Endothelial cell of umbilical vein (primary cell): ENCODE results near the gene SPEF2. TPM values are rescaled to one million over a fixed set of nuclear protein-coding genes. Genes with fewer than 3 reads are reported as not detected.

ENCODE experiments used
- BruUV-seq: library from RNA; stranded (reverse); fragments of 400-500 nt; replicated peaks from 2 replicates; lab custom pipeline; 2021; lab: Mats Ljungman, UMichigan
- CTCF ChIA-PET: fragments of 300-600, 350-600 bp; sonication (Branson Sonifier 250); formaldehyde crosslinking; loops from one replicate; lab custom pipeline; 2021; ENCODE audit warnings: antibody characterized with exemption, inconsistent platforms; lab: Charles Lee
- POLR2A ChIA-PET: fragments of 300-600, 350-600 bp; sonication (Branson Sonifier 250); formaldehyde crosslinking; loops from one replicate; lab custom pipeline; 2021; ENCODE audit warnings: antibody characterized with exemption, inconsistent platforms; lab: Charles Lee
- DNase-seq: peaks from one replicate; pipeline ENCODE4 v3.0.0-alpha.2; 2011; ENCODE audit warnings: low read depth, low spot score
- FAIRE-seq: peaks from 2 replicates; lab custom pipeline; 2011; peaks lifted over from hg19 to GRCh38; lab: Jason Lieb, UNC
- H2AFZ ChIP-seq: 2 replicates; pipeline ENCODE4 v1.6.0; 2012; ENCODE audit warnings: low read depth, low read length, control low read depth, inconsistent platforms
- H3K27ac ChIP-seq: 2 replicates; pipeline ENCODE4 v1.5.1; 2011; ENCODE audit warnings: low read depth, mild to moderate bottlenecking, control low read depth, low read length, moderate library complexity; ENCODE audit not compliant: insufficient read depth
- H3K27me3 ChIP-seq, 2 experiments: 2 replicates each; pipeline versions ENCODE4 v1.6.0 to v1.6.1; 2011; ENCODE audit warnings: low read length in 2 of 2, mixed read lengths in 1 of 2; ENCODE audit not compliant: control insufficient read depth in 2 of 2, insufficient read depth in 2 of 2
- H3K36me3 ChIP-seq, 2 experiments: 2 replicates in 1 of 2; 3 replicates in 1 of 2; pipeline ENCODE4 v1.5.1; 2011; ENCODE audit warnings: low read length in 2 of 2, mild to moderate bottlenecking in 1 of 2, moderate library complexity in 1 of 2; ENCODE audit not compliant: control insufficient read depth in 2 of 2, insufficient read depth in 2 of 2; ENCODE audit errors: extremely low read depth in 1 of 2
- H3K4me1 ChIP-seq: 3 replicates; pipeline ENCODE4 v1.5.1; 2011; ENCODE audit warnings: mild to moderate bottlenecking, low read length; ENCODE audit not compliant: control insufficient read depth, insufficient read depth; ENCODE audit errors: extremely low read depth
- H3K4me2 ChIP-seq: 2 replicates; pipeline ENCODE4 v1.6.1; 2011; ENCODE audit warnings: low read length, control low read depth, mixed read lengths; ENCODE audit not compliant: insufficient read depth
- H3K4me3 ChIP-seq, 3 experiments: fragments of 200-600 bp in 1 of 3; sonication (generic), shearing (Covaris generic) in 1 of 3; replicated peaks in 1 of 3; 2 replicates each; pipeline ENCODE4 v1.5.1; 2011 to 2016; ENCODE audit warnings: control low read depth in 3 of 3, low read length in 3 of 3, mild to moderate bottlenecking in 2 of 3, inconsistent platforms in 1 of 3, low read depth in 1 of 3, moderate library complexity in 1 of 3; ENCODE audit not compliant: insufficient read depth in 1 of 3
- H3K79me2 ChIP-seq: 2 replicates; pipeline ENCODE4 v1.6.0; 2012; ENCODE audit warnings: low read length, inconsistent platforms; ENCODE audit not compliant: control insufficient read depth, insufficient read depth
- H3K9ac ChIP-seq: replicated peaks from 2 replicates; pipeline ENCODE3; 2011; ENCODE audit warnings: low read length, control low read depth; ENCODE audit not compliant: insufficient read depth; ENCODE audit errors: extremely low read depth
- H3K9me1 ChIP-seq: replicated peaks from 3 replicates; pipeline ENCODE4 v1.6.0; 2011; ENCODE audit warnings: mild to moderate bottlenecking, low read length; ENCODE audit not compliant: control insufficient read depth, insufficient read depth; ENCODE audit errors: extremely low read depth
- H3K9me3 ChIP-seq: replicated peaks from 2 replicates; pipeline ENCODE4 v1.5.1; 2012; ENCODE audit warnings: low read length, inconsistent platforms; ENCODE audit not compliant: control insufficient read depth, insufficient read depth
- H4K20me1 ChIP-seq: replicated peaks from 2 replicates; pipeline ENCODE3; 2011; ENCODE audit warnings: mild to moderate bottlenecking, low read length; ENCODE audit not compliant: control insufficient read depth, insufficient read depth; ENCODE audit errors: extremely low read depth
- EZH2 ChIP-seq: IDR thresholded peaks from 2 replicates; pipeline ENCODE4 v1.6.1; 2012; ENCODE audit warnings: borderline replicate concordance, low read depth, mild to moderate bottlenecking, moderate library complexity, low read length, inconsistent platforms; ENCODE audit not compliant: severe bottlenecking
- FOS ChIP-seq: IDR thresholded peaks from 2 replicates; pipeline ENCODE4 v1.6.1; 2011; ENCODE audit warnings: mild to moderate bottlenecking, low read length, moderate library complexity, borderline replicate concordance; ENCODE audit not compliant: insufficient read depth
- MYC ChIP-seq: IDR thresholded peaks from one replicate; pipeline ENCODE4 v1.6.1; 2011; ENCODE audit warnings: mild to moderate bottlenecking, low read depth, low read length
- POLR2AphosphoS5 ChIP-seq: IDR thresholded peaks from 2 replicates; pipeline ENCODE4 v1.6.1; 2012; ENCODE audit warnings: low read depth, mild to moderate bottlenecking, control low read depth, low read length, moderate library complexity; ENCODE audit not compliant: insufficient read depth
- dilution Hi-C: fragments of 300-500 bp; cut with MboI; formaldehyde crosslinking; loops from one replicate; pipeline ENCODE4 v1.15.0; 2019; ENCODE audit warnings: low sequenced_read_pairs; ENCODE audit not compliant: extremely low pct_ligation_motif_present
- intact Hi-C: fragments of 100-400 bp; cut with micrococcal nuclease; formaldehyde crosslinking; loops from one replicate; pipeline ENCODE4 v1.10.0; 2022
- polyA plus RNA-seq, 4 experiments: library from polyadenylated mRNA; depleted of rRNA in 3 of 4; stranded (reverse) in 3 of 4; unstranded in 1 of 4; fragments of >200 nt; gene quantifications; 2 replicates each; pipeline versions ENCODE4 v1.2.1 to v1.2.3, GENCODE V29; 2011 to 2012; ENCODE audit warnings: missing spikeins in 1 of 4
- total RNA-seq: library from RNA; stranded (reverse); gene quantifications from 2 replicates; pipeline ENCODE4 v1.2.3, GENCODE V29; 2021
- TF ChIP-seq, protein P1 (sequence below): IDR thresholded peaks from 2 replicates; pipeline ENCODE4 v1.6.1; 2011; ENCODE audit not compliant: insufficient read depth, insufficient read length
- TF ChIP-seq, protein P2 (sequence below), 2 donors: IDR thresholded peaks; 1 replicate in 1 of 2; 2 replicates in 1 of 2; pipeline ENCODE4 v1.5.1; 2011; ENCODE audit warnings: low read length in 2 of 2, mild to moderate bottlenecking in 2 of 2, moderate library complexity in 2 of 2, control low read depth in 1 of 2, inconsistent platforms in 1 of 2, low read depth in 1 of 2; ENCODE audit not compliant: insufficient read depth in 1 of 2; ENCODE audit errors: extremely low read depth in 1 of 2

Gene SPEF2
- total and polyA plus RNA-seq, 2 donors (not counting 3 experiments of a cell fraction or from before 2014, with no cell fraction given), result 0.28 to 0.73 TPM

DNA sequence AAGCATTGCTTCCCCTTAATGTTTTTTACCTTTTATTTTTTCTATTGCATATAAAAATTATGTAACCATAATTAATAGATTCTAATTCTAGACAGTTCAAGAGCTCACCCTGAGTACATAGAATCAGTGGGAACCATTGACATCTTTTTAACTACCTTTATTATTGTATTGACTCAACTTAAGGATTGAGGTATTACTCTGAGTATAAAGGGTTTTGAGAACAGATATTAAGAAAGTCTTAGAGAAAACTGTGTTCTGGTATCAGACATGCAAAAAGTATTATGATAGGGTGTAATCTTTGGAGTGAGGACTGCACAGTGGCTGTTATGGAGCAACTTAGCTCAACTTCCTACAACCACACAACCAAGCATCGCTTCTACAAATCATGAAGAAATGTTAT is 8.9 kb downstream of the SPEF2 start:
- FAIRE-seq (no peak), DNase-seq (no peak)
- no peaks in the 10 kb centered on the region for H3K9me3 ChIP-seq
- H3K9ac ChIP-seq, result no peak overlapping the region
- H3K4me3 ChIP-seq, result no peak overlapping the region
- no peaks in the 10 kb centered on the region for H3K36me3 ChIP-seq
- no peaks in the 10 kb centered on the region for H3K4me1 ChIP-seq
- TF ChIP-seq, protein P1, sequence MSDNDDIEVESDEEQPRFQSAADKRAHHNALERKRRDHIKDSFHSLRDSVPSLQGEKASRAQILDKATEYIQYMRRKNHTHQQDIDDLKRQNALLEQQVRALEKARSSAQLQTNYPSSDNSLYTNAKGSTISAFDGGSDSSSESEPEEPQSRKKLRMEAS, result no peak
- TF ChIP-seq, protein P2, sequence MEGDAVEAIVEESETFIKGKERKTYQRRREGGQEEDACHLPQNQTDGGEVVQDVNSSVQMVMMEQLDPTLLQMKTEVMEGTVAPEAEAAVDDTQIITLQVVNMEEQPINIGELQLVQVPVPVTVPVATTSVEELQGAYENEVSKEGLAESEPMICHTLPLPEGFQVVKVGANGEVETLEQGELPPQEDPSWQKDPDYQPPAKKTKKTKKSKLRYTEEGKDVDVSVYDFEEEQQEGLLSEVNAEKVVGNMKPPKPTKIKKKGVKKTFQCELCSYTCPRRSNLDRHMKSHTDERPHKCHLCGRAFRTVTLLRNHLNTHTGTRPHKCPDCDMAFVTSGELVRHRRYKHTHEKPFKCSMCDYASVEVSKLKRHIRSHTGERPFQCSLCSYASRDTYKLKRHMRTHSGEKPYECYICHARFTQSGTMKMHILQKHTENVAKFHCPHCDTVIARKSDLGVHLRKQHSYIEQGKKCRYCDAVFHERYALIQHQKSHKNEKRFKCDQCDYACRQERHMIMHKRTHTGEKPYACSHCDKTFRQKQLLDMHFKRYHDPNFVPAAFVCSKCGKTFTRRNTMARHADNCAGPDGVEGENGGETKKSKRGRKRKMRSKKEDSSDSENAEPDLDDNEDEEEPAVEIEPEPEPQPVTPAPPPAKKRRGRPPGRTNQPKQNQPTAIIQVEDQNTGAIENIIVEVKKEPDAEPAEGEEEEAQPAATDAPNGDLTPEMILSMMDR (IDR thresholded peaks at IDR 0.05; ENCODE audit: extremely low read depth in 1 of 2, insufficient read depth in 1 of 2, low read depth in 1 of 2, low read length in 2 of 2), result no peak
- H3K4me2 ChIP-seq, result no peak overlapping the region
- no peaks in the 10 kb centered on the region for H3K27me3 ChIP-seq
- no peaks in the 10 kb centered on the region for H3K79me2 ChIP-seq
- BruUV-seq, result no TSS peak
- no peaks in the 10 kb centered on the region for H3K9me1 ChIP-seq
- intact Hi-C loops (no loop called here), dilution Hi-C loops (no loop called here)
- H3K27ac ChIP-seq, result no peak overlapping the region
- H2AFZ ChIP-seq, result no peak overlapping the region
- ChIA-PET CTCF (interaction anchor here (0.9 to 1.4 kb wide), 3 partner anchors 10 to 299 kb away, joined by 3 to 4 read pairs (median 3); no protein-coding TSS in a partner anchor), POLR2A (no interaction called here)
- H4K20me1 ChIP-seq, result no peaks in the 10 kb centered on the region

DNA sequence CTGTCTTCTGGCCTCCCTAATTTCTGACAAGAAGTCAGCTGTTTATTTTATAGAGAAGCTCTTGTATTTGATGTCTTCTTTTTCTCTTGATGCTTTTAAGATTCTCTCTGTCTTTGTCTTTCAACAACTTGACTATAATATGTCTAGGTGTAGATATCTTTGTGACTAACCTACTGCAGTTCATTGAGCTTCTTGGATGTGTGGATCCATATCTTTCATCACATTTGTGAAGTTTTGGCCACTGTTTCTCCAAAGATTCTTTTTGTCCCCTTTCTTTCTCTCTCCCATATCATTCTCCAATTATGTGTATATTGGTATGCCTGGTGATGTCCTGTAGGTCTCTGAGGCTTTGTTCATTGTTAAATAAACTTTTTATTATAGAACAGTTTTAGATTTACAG is 16.7 kb downstream of the SPEF2 start:
- no peak overlapping the region for H3K27ac ChIP-seq
- no peak overlapping the region for H3K9ac ChIP-seq
- ChIA-PET POLR2A (no interaction called here), CTCF (no interaction called here)
- no peak overlapping the region for H3K4me3 ChIP-seq
- no peaks in the 10 kb centered on the region for H3K4me1 ChIP-seq
- no peaks in the 10 kb centered on the region for H3K9me1 ChIP-seq
- BruUV-seq, result no TSS peak
- no peaks in the 10 kb centered on the region for H3K27me3 ChIP-seq
- H3K9me3 ChIP-seq, result no peaks in the 10 kb centered on the region
- no peak overlapping the region for H3K4me2 ChIP-seq
- TF ChIP-seq POLR2AphosphoS5, result no peak
- TF ChIP-seq MYC, result no peak
- no peak for TF ChIP-seq FOS
- no peak for TF ChIP-seq EZH2
- TF ChIP-seq, protein P2 (IDR thresholded peaks at IDR 0.05; ENCODE audit: extremely low read depth in 1 of 2, insufficient read depth in 1 of 2, low read depth in 1 of 2, low read length in 2 of 2), result no peak
- no peaks in the 10 kb centered on the region for H3K79me2 ChIP-seq
- H3K36me3 ChIP-seq, result no peaks in the 10 kb centered on the region
- intact Hi-C loops, result no loop called here
- no peaks in the 10 kb centered on the region for H4K20me1 ChIP-seq
- no peak for DNase-seq
- no peak overlapping the region for H2AFZ ChIP-seq
- dilution Hi-C loops, result no loop called here
- FAIRE-seq, result no peak
